ENCODE results near the gene CETN3. TPM values are rescaled to one million over a fixed set of nuclear protein-coding genes. Genes with fewer than 3 reads are reported as not detected.
"Not testable (repeated sequence)": the region's sequence is repeated elsewhere in the genome, so short reads cannot be mapped to it uniquely, and the experiment has no call there.

The CETN3 gene
- total RNA-seq, 4 donors from 2014 or later: 5.5 to 13.7 (median 6.1) TPM

DNA sequence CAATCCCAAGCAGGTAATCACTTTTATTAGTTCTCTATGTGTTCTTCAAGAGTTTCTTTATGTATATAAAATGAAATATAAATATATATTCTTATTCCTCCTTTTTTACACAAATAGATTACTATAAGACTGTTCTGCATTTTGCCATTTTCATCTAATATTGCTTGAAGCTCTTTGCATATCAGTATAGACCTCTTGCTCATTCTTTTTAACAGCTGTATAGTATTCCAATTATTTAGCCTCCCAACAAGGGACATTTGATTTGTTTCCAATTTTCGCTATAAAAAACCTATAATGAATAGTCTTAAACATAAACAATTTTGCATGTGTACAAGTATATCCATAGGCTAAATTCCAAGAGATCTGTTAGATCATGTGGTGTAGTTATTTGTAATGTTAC lies 25.2 kb downstream of the CETN3 start:
- Histone ChIP-seq H3K27me3 (no peaks in the 10 kb centered on the region), H3K9me3 (no peaks in the 10 kb centered on the region), H3K36me3 (no peaks in the 10 kb centered on the region), H3K4me1 (no peaks in the 10 kb centered on the region), H3K4me3 (no peak overlapping the region), H3K27ac (no peak overlapping the region)
- 98% methylated on average over 1 of the region's 1 CpG for WGBS
- TF ChIP-seq POLR2AphosphoS5 (IDR thresholded peaks at IDR 0.05) (no peak), EP300 (IDR thresholded peaks at IDR 0.05) (no peak), POLR2A (IDR thresholded peaks at IDR 0.05) (no peak)
- TF ChIP-seq, protein P1, sequence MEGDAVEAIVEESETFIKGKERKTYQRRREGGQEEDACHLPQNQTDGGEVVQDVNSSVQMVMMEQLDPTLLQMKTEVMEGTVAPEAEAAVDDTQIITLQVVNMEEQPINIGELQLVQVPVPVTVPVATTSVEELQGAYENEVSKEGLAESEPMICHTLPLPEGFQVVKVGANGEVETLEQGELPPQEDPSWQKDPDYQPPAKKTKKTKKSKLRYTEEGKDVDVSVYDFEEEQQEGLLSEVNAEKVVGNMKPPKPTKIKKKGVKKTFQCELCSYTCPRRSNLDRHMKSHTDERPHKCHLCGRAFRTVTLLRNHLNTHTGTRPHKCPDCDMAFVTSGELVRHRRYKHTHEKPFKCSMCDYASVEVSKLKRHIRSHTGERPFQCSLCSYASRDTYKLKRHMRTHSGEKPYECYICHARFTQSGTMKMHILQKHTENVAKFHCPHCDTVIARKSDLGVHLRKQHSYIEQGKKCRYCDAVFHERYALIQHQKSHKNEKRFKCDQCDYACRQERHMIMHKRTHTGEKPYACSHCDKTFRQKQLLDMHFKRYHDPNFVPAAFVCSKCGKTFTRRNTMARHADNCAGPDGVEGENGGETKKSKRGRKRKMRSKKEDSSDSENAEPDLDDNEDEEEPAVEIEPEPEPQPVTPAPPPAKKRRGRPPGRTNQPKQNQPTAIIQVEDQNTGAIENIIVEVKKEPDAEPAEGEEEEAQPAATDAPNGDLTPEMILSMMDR (IDR thresholded peaks at IDR 0.05): no peak
- no peak for DNase-seq (ENCODE audit: low spot score in 2 of 2)

DNA sequence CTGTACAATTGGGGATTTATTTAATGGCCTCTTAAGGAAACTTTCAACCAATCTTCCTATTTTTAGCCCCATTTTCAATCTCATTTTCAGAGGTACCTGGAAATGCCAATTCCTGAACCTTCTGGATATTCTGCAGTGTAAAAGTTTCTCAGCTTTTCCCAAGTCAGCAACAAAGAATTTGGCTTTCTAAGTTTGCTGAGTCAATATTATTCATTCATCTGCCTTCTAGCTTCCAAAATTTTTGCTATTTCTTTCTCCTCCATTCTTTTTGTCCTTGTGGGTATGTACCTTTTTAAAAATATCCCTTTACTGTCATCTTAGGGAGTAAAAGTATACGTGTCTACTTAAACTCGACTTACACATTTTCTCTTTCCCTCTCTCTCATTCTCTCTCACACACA lies 25.7 kb downstream of the CETN3 start:
- DNase-seq (ENCODE audit: low spot score in 2 of 2): no peak
- no peaks in the 10 kb centered on the region for H3K4me1 ChIP-seq
- H3K4me3 ChIP-seq: no peak overlapping the region
- H3K27me3 ChIP-seq: no peaks in the 10 kb centered on the region
- H3K9me3 ChIP-seq: no peaks in the 10 kb centered on the region
- no peak overlapping the region for H3K27ac ChIP-seq
- 97% methylated on average over 2 of the region's 2 CpGs for WGBS
- H3K36me3 ChIP-seq: no peaks in the 10 kb centered on the region
- TF ChIP-seq POLR2AphosphoS5 (IDR thresholded peaks at IDR 0.05) (no peak), POLR2A (IDR thresholded peaks at IDR 0.05) (no peak), EP300 (IDR thresholded peaks at IDR 0.05) (no peak)
- TF ChIP-seq, protein P1 (IDR thresholded peaks at IDR 0.05): no peak

DNA sequence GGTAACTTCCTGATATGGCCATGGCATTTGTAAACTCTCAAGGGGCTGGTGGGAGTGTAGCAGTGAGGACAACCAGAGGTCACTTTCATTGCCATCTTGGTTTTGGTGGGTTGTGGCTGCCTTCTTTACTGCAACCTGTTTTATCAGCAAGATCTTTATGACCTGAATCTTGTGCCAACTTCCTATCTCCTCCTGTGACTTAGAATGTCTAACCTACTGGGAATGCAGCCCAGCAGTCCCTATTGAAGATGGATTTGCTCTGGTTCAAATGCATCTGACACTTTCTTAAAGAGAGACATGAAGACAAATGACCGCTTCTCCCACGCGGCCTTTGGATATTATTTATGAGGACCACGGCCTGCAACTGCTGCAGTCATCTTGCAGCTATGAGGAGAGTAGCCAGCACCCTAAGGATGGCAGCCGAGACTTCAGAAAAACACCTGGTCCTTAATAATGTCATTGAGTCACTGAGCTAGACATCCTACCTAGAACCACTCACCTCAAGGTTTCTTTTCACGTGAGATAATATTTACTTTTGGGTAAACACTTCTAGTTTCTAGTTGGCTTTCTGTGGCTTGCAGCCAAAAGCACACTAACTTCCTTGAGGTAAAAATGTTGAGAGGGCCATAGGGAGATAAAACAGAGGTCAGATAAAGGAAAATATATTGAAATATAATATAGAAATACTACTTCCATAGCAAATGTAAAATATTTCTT lies 28.2 kb downstream of the CETN3 start:
- WGBS: 89% methylated on average over 6 of the region's 6 CpGs
- Histone ChIP-seq H3K4me3 (no peak overlapping the region), H3K27me3 (no peaks in the 10 kb centered on the region), H3K27ac (no peak overlapping the region), H3K9me3 (no peaks in the 10 kb centered on the region), H3K4me1 (no peaks in the 10 kb centered on the region), H3K36me3 (no peaks in the 10 kb centered on the region)
- no peak for TF ChIP-seq POLR2A (IDR thresholded peaks at IDR 0.05)
- TF ChIP-seq EP300 (IDR thresholded peaks at IDR 0.05): no peak
- TF ChIP-seq, protein P1 (IDR thresholded peaks at IDR 0.05): no peak
- TF ChIP-seq POLR2AphosphoS5 (IDR thresholded peaks at IDR 0.05): no peak
- DNase-seq (ENCODE audit: low spot score in 2 of 2): no peak

DNA sequence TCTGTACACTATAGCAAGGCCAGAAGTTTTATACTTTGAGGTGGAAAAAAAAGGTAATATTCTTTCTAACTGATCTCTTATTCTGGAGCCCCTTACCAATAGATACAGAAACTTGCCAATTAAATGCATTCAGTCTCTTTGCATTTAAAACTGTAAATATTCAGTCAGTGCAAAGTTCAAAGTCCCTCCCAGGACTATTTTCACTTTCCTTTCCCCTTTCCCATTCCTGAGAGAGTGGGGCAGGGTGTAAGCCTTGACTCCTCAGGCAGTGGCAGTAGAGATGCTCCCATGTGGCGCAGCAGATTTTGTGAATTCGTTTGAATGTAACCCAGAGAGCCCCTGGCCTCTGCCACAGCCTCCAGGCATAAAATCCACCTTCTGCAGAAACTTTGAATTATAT lies 29.9 kb downstream of the CETN3 start:
- 81% methylated on average over 2 of the region's 2 CpGs for WGBS
- H3K36me3 ChIP-seq: no peaks in the 10 kb centered on the region
- TF ChIP-seq POLR2A (IDR thresholded peaks at IDR 0.05) (no peak), POLR2AphosphoS5 (IDR thresholded peaks at IDR 0.05) (no peak), EP300 (IDR thresholded peaks at IDR 0.05) (no peak)
- TF ChIP-seq, protein P1 (IDR thresholded peaks at IDR 0.05): no peak
- H3K27me3 ChIP-seq: no peaks in the 10 kb centered on the region
- H3K4me1 ChIP-seq: no peaks in the 10 kb centered on the region
- no peaks in the 10 kb centered on the region for H3K9me3 ChIP-seq
- H3K4me3 ChIP-seq: no peak overlapping the region
- no peak for DNase-seq (ENCODE audit: low spot score in 2 of 2)
- H3K27ac ChIP-seq: no peak overlapping the region

DNA sequence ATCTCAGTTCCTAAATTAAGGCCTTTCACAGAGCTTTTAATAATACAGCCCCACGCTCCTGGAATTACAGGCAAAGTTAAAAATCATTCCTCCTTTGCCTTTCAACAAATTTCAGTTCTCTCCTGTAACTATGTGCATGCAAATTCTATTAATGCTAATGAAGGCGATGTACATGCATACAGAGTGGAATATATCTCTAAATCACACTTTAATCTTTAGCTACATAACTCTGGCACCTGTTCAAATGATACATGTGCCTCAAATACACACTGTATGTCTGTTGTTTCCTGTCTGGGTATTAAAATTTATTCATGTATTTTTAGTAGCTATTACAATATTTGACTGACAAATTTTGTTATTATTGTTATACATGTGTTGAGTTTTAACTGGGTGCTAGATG lies 30.8 kb downstream of the CETN3 start:
- no peaks in the 10 kb centered on the region for H3K36me3 ChIP-seq
- H3K4me1 ChIP-seq: no peaks in the 10 kb centered on the region
- H3K4me3 ChIP-seq: no peak overlapping the region
- no peaks in the 10 kb centered on the region for H3K27me3 ChIP-seq
- whole genome bisulfite sequencing: 69% methylated on average over 2 of the region's 2 CpGs
- DNase-seq (ENCODE audit: low spot score in 2 of 2): no peak
- no peaks in the 10 kb centered on the region for H3K9me3 ChIP-seq
- TF ChIP-seq POLR2AphosphoS5 (IDR thresholded peaks at IDR 0.05) (no peak), EP300 (IDR thresholded peaks at IDR 0.05) (no peak), POLR2A (IDR thresholded peaks at IDR 0.05) (no peak)
- TF ChIP-seq, protein P1 (IDR thresholded peaks at IDR 0.05): no peak
- no peak overlapping the region for H3K27ac ChIP-seq

DNA sequence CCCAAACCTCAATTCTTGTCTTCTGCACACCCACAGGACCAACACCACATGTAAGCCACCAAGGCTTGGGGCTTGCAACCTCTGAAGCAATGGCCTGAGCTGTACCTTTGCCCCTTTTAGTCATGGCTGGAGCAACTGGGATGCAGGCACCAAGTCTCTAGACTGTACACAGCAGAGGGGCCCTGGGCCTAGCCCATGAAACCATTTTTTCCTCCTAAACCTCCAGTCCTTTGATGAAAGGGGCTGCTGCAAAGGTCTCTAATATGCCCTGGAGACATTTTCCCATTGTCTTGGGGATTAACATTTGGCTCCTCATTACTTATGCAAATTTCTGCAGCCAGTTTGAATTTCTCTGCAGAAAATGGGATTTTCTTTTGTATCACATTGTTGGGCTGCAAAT lies 38.3 kb downstream of the CETN3 start:
- not testable (repeated sequence) for H3K4me3 ChIP-seq; H3K36me3 ChIP-seq; H3K4me1 ChIP-seq; DNase-seq (ENCODE audit: low spot score in 2 of 2); H3K9me3 ChIP-seq; H3K27me3 ChIP-seq; H3K27ac ChIP-seq

Measured in suprapubic skin (tissue), 4 donors.